HS-27A (cell line): ENCODE data around the gene LMTK2.

Experiments used
- DNase-seq: peaks from one replicate; pipeline ENCODE4 v3.0.0-alpha.2; 2012; ENCODE audit warnings: low read depth, missing footprints

Gene LMTK2

DNA sequence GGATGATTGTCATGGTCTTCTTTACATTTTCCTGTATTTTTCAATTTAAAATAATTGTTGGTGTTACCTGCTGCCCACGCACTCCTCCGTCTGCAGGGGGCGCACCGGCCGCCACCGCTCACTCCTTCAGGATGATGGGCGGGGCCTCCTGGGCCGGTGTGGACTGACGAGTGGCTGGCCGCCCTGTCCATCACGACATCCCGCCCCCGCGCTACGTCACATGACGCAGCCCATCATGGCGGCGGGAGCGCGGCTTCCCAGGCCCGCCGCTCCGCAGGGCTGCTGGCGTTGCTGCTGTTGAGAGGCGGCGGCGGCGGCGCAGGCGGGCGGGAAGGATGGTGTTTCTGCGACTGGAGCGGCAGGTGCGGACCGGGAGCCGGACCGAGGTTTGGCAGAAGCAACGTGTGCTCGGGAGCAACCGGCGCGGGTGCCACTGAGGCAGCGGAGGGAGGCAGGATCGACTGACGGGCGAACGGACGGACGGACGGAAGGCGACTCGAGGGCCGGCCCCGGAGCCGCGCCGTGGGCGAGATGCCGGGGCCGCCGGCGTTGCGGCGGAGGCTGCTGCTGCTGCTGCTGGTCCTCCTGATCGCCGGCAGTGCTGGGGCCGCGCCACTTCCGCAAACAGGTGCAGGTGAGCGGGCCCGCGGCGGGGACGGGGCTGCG lies at the start of gene LMTK2:
Gene LMTK2, plus strand, starts transcription at position 216 of the 666 bp plus-strand sequence. Its CDS starts 316 bp downstream, at position 532.
- no peak for DNase-seq

DNA sequence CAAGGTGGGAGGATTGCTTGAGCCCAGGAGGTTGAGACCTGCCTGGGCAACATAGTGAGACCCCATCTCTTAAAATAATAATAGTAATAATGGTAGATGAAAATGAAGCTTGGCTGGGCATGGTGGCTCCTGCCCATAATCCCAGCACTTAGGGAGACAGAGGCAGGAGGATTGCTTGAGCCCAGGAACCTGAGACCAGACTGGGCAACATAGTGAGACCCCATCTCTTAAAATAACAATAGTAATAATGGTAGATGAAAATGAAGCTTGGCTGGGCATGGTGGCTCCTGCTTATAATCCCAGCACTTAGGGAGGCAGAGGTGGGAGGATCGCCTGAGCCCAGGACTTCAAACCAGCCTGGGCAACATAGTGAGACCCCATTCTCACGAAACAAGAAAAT lies 49.5 kb upstream of the LMTK2 start:
- no peak for DNase-seq

DNA sequence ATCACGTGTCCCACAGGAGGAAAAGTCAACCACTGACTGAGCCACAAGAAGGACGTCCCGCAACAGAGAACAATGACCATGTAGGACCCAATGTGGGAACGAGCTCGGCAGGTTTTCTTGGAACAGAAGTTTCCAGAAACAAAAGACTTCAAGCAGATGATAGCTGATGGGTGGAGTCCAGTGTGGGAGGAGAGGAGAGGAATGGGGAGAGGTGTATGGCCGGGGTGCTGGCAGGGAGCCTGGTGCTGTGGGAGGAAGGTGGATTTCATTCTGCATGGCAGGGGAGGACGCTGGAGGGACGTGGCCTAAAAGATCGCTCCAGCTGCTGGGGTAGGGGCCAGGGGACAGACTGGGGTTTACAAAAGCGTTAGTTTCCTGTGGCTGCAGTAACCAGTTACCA lies 48.5 kb upstream of the LMTK2 start:
- DNase-seq, result no peak

DNA sequence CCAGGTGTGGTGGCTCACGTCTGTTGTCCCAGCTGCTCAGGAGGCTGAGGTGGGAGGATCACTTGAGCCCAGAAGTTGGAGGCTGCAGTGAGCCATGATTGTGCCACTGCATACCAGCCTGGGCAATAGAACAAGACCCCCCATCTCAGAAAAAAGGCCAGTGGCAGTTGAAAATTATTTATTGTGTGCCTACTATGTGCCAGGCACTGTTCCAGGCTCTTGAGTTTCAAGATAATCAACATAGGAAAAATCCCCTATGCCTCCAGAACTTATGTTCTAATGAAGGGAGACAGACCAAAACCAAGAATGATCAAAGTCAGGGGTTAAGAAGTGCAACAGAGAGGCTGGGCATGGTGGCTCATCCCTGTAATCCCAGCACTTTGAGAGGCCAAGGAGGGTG lies 42.4 kb upstream of the LMTK2 start:
- no peak for DNase-seq

- no peak for DNase-seq
Observed at GRCh38 chr7:98066208-98066607, 40.5 kb upstream of the LMTK2 start.

DNA sequence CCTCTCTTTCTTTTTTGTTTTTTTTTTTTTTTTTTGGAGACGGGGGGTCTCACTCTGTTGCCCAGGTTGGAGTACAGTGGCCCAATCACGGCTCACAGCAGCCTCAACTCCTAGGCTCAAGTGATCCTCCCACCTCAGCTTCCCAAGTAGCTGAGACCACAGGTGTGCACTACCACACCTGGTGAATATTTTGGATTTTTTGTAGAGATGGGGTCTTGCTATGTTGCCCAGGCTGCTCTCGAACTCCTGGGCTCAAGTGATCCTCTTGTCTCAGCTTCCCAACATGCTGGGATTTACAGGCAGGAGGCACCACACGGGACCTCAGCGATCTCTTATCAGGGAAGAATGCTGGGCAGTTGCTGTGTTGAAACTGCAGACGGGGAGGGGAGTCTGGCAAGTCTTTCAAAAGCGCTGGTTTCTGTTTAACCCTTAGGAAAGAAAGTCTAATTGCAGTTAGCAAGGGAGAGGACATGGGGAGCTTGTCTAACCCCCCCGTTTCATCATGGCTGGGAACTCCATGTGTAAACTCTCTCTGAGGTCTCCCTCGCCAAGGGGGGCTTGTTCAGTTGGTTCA lies 39.6 kb upstream of the LMTK2 start:
- DNase-seq, result no peak

GRCh38 chr7:98073047-98073446 lies 33.6 kb upstream of the LMTK2 start:
- DNase-seq, result no peak

GRCh38 chr7:98075801-98076200 lies 30.9 kb upstream of the LMTK2 start:
- no peak for DNase-seq

DNA sequence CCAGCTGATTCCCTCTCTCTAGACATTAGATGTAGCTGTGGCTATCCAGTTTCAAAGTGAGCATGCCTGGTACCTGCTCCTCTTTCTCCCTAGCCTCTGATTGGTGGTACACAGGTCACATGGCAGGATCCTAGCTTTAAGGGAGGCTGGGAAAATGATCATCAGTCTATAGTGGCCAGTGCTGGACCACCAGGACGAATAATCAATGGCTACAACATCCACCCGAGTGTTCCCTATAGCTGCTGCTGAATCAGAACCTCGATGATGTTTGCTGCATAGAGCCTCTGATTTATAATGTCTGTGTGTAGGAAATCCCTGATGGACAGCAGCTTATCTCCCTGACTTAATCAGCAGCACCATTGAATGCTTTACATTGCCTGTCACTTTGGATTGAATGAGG lies 28.9 kb upstream of the LMTK2 start:
- no peak for DNase-seq

GRCh38 chr7:98078197-98078870 lies 28.3 kb upstream of the LMTK2 start:
- DNase-seq, result no peak

- DNase-seq, result no peak
Observed at GRCh38 chr7:98079891-98080648, 26.6 kb upstream of the LMTK2 start.

DNA sequence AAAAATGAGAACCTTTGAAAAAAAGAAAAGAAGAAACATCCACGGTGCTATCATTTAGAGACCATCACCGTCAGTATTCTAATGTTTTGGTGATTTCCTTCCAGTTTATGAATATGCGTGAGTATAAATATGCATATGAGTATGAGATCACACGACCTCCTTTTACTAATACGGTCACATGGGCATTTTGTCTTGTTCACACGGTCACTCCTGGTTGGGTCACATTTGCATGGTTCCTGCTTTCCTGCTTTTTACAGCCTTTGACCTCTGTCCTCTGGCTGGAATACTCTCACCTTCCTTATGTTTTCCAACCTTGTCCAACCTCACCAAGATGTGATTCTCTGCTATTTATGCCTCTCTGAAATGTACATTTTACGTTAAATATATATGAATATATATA lies 25.3 kb upstream of the LMTK2 start:
- no peak for DNase-seq

DNA sequence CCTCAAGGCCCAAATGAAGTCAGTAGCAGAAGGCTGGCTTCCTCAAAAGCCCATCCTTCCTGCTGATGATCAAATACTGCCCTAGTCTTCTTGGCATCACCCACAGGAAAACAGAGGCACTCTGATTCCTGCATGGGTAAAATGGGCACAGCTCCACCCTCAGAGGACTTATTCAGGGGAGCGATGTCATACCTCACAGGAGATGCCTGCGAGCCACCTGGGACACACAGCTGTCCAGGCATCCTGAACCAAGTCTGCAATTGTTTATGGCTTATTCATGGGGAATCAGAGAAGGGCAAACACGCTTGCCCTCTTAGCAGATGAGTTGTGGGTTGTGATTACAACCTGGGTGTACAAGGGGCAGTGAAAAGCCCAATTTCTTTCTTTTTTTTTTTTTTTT lies 22.0 kb upstream of the LMTK2 start:
- no peak for DNase-seq

DNA sequence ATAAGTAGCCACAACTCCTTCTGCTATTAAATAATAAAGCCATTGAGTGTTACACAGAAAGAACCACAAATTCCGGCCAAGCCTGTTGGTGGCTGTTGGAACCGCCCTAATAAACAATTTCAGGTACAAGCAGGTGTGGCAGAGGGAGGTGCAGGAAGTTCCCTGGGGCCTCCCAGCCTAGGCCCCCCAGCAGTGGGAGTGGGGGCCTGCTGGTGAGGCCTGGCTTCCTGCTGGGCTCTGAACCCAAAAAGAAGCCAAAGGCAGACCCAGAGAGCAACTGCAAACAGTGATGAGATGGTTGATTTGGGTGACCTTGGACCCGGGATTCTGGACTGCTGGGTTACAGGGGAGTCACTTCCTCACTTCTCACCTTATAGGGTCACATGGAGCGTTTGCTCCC lies 21.0 kb upstream of the LMTK2 start:
- DNase-seq, result no peak

GRCh38 chr7:98086281-98086718 lies 20.4 kb upstream of the LMTK2 start:
- no peak for DNase-seq

DNA sequence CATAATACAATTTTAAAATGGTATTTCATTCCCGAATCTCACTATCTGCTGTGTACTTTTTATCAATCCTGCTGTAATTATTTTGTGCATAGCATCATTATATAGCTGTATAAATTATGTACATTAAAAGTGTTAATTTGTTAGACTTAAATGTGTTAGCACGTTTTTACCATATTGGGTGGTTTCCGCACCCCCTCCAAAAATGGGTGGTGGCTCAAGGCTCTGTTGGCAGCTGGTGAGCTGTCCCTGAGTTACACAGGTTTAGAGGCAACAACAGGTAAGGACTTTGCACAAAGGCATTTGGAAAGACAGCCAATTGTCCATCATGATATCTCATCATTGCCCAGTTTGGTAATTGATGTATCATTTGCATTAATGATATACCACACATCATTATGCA lies 18.6 kb upstream of the LMTK2 start:
- DNase-seq, result no peak

GRCh38 chr7:98090116-98090515 lies 16.5 kb upstream of the LMTK2 start:
- DNase-seq, result no peak

DNA sequence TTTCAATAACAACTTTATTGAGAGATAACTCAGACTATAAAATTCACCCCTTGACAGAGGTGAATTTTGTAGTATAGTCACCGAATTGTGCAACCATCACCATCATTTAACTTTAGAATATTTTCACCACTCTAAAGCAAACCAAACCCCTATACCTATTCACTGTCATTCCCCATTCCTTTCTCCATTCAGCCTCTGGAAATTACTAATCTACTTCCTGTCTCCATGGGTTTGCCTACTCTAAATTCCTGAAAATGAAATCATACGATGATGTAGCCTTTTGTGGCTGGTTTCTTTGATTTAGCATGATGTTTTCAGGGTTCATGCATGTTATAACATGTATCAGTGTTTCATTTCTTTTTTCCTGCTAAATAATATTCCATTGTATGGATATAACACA lies 15.6 kb upstream of the LMTK2 start:
- DNase-seq, result no peak

GRCh38 chr7:98091523-98091922 lies 15.1 kb upstream of the LMTK2 start:
- no peak for DNase-seq

DNA sequence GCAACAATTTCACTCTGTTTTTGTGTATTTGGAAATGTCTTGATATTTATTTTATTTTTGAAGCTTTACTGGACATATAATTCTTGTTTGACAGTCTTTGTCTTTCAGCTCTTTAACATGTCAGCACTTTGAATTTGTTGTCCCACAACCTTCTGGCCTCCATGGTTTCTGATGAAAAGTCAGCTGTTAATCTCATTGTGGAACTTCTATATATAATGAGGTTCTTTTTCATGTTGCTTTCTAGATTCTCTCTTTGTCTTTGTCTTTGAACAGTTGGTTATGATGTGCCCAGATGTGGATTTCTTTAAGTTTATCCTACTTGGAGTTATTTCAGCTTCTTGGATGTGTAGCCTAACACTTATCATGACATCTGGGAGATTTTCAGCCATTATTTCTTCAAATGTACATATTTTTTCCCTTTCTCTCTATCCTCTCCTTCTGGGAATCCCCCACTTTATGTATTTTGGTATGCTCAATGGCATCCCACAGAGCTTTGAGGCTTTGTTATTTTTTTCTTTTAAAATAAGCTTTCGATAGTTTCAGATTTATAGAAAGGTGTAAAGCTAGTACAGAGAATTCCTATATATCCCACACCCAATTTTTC lies 9.5 kb upstream of the LMTK2 start:
- DNase-seq, result no peak

DNA sequence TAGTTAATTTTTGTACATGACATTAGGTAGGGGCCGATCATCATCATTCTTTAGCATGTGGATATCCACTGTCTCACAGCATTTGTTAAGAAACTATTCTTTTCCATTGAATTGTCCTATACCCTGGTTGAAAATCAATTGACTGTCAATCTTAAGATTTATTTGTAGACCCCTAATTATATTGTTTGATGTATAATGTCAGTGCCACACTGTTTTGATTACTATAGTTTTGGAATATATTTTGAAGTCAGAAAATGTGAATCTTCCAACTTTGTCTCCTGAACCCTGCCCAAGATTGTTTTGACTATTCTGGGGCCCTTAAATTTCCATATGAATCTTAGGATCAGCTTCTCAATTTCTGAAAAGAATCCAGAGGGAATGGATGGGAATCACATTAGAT lies 6.6 kb upstream of the LMTK2 start:
- DNase-seq, result no peak

DNA sequence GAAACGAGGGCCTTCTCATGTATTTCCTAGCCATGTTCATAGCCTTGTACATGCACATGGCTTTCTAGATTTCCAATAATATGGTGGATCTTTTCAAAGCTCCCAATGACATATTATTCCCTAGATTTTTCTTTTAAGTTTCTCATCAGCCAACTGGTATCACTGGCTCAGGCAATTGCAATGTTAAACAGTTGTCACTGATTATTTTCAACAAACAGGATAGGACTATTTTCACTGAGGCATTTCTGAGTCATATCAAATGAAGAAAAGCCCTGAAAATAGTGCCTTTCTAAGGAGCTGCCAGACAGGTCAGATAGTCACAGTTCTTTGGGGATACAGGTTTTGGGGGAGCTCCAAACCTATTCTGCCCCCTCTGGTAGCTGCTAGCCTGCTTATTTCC lies 4.5 kb upstream of the LMTK2 start:
- DNase-seq, result no peak
